Activated CD4-positive, CD25-positive, alpha-beta regulatory T cell treated with anti-CD3 and anti-CD28 coated beads, Interleukin-2, amount 50 U/mL, for 16 hours (primary cell): ENCODE measurements around the gene STX16.

Experiments used
- DNase-seq: peaks from one replicate; pipeline ENCODE4 v3.0.0-alpha.2; 2020; ENCODE audit warnings: low read depth, low spot score

STX16 gene

GRCh38 chr20:58697201-58697866 lies 46.3 kb downstream of the STX16 start:
- no peak for DNase-seq

- DNase-seq = no peak
Observed at GRCh38 chr20:58697867-58698703, 47.0 kb downstream of the STX16 start.

- no peak for DNase-seq
Observed at GRCh38 chr20:58698741-58699622, 47.9 kb downstream of the STX16 start.

- no peak for DNase-seq
Observed at GRCh38 chr20:58699623-58700107, 48.6 kb downstream of the STX16 start.

- DNase-seq = no peak
Observed at GRCh38 chr20:58700121-58700821, 49.2 kb downstream of the STX16 start.

GRCh38 chr20:58700823-58701222 lies 49.7 kb downstream of the STX16 start:
- no peak for DNase-seq

- DNase-seq = no peak
Observed at GRCh38 chr20:58701431-58702160, 50.5 kb downstream of the STX16 start.

GRCh38 chr20:58702161-58702510 lies 51.1 kb downstream of the STX16 start:
- no peak for DNase-seq

GRCh38 chr20:58702859-58703648 lies 52.0 kb downstream of the STX16 start:
- no peak for DNase-seq

- DNase-seq = no peak
Observed at GRCh38 chr20:58703765-58704371, 52.8 kb downstream of the STX16 start.

GRCh38 chr20:58705208-58705926 lies 54.3 kb downstream of the STX16 start:
- no peak for DNase-seq

- no peak for DNase-seq
Observed at GRCh38 chr20:58706150-58706892, 55.2 kb downstream of the STX16 start.

- DNase-seq = no peak
Observed at GRCh38 chr20:58706975-58707681, 56.0 kb downstream of the STX16 start.

GRCh38 chr20:58707770-58708169 lies 56.7 kb downstream of the STX16 start:
- DNase-seq = no peak

GRCh38 chr20:58708246-58708931 lies 57.3 kb downstream of the STX16 start:
- DNase-seq = no peak

GRCh38 chr20:58709013-58709702 lies 58.1 kb downstream of the STX16 start:
- DNase-seq = no peak
